Parathyroid adenoma (tissue), 2 donors: ENCODE results near the gene PRPSAP2.

Experiments
- H2AFZ ChIP-seq: fragments of 300-600 bp; sonication (generic); one replicate; pipeline ENCODE4 v1.7.0; 2017; ENCODE audit warnings: antibody characterized with exemption, mild to moderate bottlenecking
- H3K27ac ChIP-seq: fragments of 300-600 bp; sonication (generic); one replicate; pipeline ENCODE4 v1.7.0; 2017
- H3K27me3 ChIP-seq: fragments of 300-600 bp; sonication (generic); one replicate; pipeline ENCODE4 v1.7.0; 2017; ENCODE audit warnings: low read length; ENCODE audit not compliant: control insufficient read depth, insufficient read depth
- H3K36me3 ChIP-seq: fragments of 300-600 bp; sonication (generic); one replicate; pipeline ENCODE4 v1.7.0; 2017; ENCODE audit warnings: low read length; ENCODE audit not compliant: control insufficient read depth, insufficient read depth
- H3K4me1 ChIP-seq: fragments of 300-600 bp; sonication (generic); one replicate; pipeline ENCODE4 v1.7.0; 2017; ENCODE audit warnings: control low read depth
- H3K4me2 ChIP-seq: fragments of 300-600 bp; sonication (generic); one replicate; pipeline ENCODE4 v1.7.0; 2017; ENCODE audit warnings: low read length
- H3K4me3 ChIP-seq: fragments of 300-600 bp; sonication (generic); one replicate; pipeline ENCODE4 v1.7.0; 2017; ENCODE audit warnings: low read depth, low read length
- H3K79me2 ChIP-seq: fragments of 300-600 bp; sonication (generic); one replicate; pipeline ENCODE4 v1.7.0; 2017; ENCODE audit warnings: control low read depth
- H3K9ac ChIP-seq: fragments of 300-600 bp; sonication (generic); one replicate; pipeline ENCODE4 v1.7.0; 2017; ENCODE audit warnings: mild to moderate bottlenecking
- H3K9me3 ChIP-seq: fragments of 300-600 bp; sonication (generic); one replicate; pipeline ENCODE4 v1.7.0; 2017; ENCODE audit warnings: low read length; ENCODE audit not compliant: control insufficient read depth
- TF ChIP-seq, protein P1 (sequence below): fragments of 300-600 bp; sonication (generic); IDR thresholded peaks from one replicate; pipeline ENCODE4 v1.7.0; 2017; ENCODE audit warnings: antibody characterized with exemption, mild to moderate bottlenecking
- donor health status: primary hyperparathyroidism.

Gene PRPSAP2

DNA sequence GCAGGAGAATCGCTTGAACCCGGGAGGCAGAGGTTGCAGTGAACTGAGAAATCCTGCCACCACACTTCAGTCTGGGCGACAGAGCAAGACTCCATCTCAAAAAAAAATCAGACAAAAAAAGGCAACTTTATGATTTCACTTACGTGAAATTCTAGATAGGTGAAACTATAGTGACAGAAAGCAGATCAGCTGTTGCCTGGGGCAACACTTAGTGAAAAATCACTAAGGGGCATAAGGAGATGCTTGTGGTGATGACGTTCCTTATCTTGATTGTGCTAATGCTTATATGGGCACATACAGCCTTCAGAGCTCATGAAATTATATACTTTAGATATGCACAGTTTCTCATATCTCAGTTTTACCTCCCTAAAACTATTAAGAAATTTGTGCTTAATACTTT, 52.4 kb downstream of the PRPSAP2 start:
- Histone ChIP-seq H3K36me3 (no peaks in the 10 kb centered on the region), H3K79me2 (peaks cover 6% of the 10 kb centered on the region), H3K4me1 (no peaks in the 10 kb centered on the region), H3K27me3 (no peaks in the 10 kb centered on the region), H3K4me3 (no peak overlapping the region), H3K27ac (no peak overlapping the region), H3K4me2 (no peak overlapping the region), H2AFZ (no peak overlapping the region), H3K9me3 (no peaks in the 10 kb centered on the region), H3K9ac (no peak overlapping the region)
- TF ChIP-seq, protein P1, sequence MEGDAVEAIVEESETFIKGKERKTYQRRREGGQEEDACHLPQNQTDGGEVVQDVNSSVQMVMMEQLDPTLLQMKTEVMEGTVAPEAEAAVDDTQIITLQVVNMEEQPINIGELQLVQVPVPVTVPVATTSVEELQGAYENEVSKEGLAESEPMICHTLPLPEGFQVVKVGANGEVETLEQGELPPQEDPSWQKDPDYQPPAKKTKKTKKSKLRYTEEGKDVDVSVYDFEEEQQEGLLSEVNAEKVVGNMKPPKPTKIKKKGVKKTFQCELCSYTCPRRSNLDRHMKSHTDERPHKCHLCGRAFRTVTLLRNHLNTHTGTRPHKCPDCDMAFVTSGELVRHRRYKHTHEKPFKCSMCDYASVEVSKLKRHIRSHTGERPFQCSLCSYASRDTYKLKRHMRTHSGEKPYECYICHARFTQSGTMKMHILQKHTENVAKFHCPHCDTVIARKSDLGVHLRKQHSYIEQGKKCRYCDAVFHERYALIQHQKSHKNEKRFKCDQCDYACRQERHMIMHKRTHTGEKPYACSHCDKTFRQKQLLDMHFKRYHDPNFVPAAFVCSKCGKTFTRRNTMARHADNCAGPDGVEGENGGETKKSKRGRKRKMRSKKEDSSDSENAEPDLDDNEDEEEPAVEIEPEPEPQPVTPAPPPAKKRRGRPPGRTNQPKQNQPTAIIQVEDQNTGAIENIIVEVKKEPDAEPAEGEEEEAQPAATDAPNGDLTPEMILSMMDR = no peak

DNA sequence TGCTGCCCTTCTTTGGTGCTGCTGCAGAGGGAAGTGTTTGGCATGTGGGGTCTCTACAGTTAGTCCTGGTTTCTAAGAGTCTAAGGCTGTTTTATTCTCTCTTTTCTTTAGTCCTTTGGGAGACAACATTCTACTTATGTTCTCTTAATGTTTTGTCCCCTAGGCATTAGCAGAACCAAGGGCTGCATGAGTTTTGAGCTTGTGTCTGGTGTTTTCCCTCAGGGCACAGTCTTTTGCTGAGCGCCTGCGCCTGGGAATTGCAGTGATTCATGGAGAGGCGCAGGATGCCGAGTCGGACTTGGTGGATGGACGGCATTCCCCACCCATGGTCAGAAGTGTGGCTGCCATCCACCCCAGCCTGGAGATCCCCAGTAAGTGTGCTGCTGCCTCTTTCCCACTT, 53.0 kb downstream of the PRPSAP2 start:
- H3K36me3 ChIP-seq = no peaks in the 10 kb centered on the region
- H3K9me3 ChIP-seq = no peaks in the 10 kb centered on the region
- no peak overlapping the region for H3K4me2 ChIP-seq
- no peak overlapping the region for H2AFZ ChIP-seq
- no peak overlapping the region for H3K27ac ChIP-seq
- no peak overlapping the region for H3K4me3 ChIP-seq
- H3K4me1 ChIP-seq = no peaks in the 10 kb centered on the region
- TF ChIP-seq, protein P1 = no peak
- H3K27me3 ChIP-seq = no peaks in the 10 kb centered on the region
- peaks cover 6% of the 10 kb centered on the region for H3K79me2 ChIP-seq
- no peak overlapping the region for H3K9ac ChIP-seq

DNA sequence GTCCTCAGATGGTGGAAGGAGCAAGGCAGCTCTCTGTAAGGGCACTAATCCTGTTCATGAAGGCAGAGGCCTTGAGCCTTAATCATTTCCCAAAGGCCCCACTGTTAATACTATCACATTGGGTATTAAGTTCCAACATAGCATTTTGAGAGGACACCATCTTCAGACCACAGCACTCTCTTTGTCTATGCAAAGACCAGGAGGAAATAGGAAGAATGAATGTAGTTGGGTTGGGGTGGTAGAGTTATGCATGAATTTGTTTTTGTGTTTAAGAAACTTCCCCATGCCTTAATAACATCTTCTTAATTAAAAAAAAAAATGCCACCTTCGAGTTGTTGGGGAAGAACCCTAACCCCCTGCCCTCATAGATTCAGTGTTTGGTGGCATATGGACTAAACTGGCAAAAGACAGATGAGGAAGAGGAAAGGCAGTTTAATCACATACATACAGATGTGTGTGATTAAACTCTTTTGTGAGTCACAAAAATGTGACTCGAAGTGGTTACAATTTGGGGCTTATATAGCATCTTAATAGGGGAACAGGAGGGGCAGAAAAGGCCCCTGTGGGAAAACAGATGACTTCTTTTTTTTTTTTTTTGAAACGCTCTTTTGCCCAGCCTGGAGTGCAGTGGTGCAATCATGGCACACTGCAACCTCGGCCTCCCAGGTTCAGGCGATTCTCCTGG, 59.0 kb downstream of the PRPSAP2 start:
- Histone ChIP-seq H3K79me2 (peaks cover 11% of the 10 kb centered on the region), H3K9me3 (no peaks in the 10 kb centered on the region), H3K4me1 (no peaks in the 10 kb centered on the region), H2AFZ (no peak overlapping the region), H3K4me3 (no peak overlapping the region), H3K36me3 (no peaks in the 10 kb centered on the region), H3K27ac (no peak overlapping the region), H3K27me3 (no peaks in the 10 kb centered on the region), H3K9ac (no peak overlapping the region), H3K4me2 (no peak overlapping the region)
- TF ChIP-seq, protein P1 = no peak

DNA sequence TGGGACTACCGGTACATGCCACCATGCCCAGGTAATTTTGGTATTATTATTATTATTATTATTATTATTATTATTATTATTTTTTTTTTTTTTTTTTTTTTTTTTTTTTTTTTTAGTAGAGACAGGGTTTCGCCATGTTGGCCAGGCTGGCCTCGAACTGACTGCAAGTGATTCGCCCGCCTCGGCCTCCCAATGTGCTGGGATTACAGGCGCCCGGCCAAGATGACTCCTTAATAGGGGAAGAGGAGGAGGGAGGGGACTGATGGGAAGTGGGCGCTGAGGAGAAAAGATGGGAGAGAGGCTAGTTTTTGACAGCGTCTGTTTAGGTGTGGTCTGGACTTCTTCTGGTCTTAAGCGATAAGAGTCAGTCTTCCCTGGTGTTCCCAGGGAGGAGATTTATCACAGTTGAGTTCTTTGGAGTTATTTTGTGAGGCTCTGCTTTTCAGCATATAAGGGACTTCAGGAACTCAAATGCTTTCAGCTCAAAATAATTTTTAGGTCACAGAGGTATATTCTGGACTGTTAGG, 59.6 kb downstream of the PRPSAP2 start:
- no peak overlapping the region for H3K4me3 ChIP-seq
- no peak overlapping the region for H3K27ac ChIP-seq
- no peaks in the 10 kb centered on the region for H3K36me3 ChIP-seq
- H2AFZ ChIP-seq = no peak overlapping the region
- H3K27me3 ChIP-seq = no peaks in the 10 kb centered on the region
- H3K79me2 ChIP-seq = peaks cover 9% of the 10 kb centered on the region
- H3K9ac ChIP-seq = no peak overlapping the region
- H3K9me3 ChIP-seq = no peaks in the 10 kb centered on the region
- H3K4me1 ChIP-seq = no peaks in the 10 kb centered on the region
- TF ChIP-seq, protein P1 = no peak
- H3K4me2 ChIP-seq = no peak overlapping the region

DNA sequence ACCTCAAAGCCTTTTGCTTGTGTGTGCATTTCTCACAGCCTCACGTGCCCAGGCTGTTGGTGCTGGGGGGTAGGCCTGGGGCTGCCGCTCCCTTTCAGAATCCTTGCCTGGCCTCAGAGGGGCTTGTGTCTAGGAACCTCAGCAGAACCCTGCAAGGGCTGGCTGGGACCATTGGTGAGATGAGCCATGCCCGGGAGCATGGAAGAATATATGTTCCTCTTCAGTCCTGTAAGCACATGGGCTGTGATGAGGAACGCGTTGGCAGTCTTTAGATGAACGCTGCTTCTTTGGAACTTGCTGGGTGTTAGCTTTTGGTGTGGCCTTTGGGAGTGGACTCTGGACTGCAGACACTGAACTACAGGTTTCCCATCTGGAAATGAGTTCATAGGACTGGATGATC, 62.0 kb downstream of the PRPSAP2 start:
- Histone ChIP-seq H3K4me2 (no peak overlapping the region), H3K27me3 (no peaks in the 10 kb centered on the region), H3K9ac (no peak overlapping the region), H2AFZ (no peak overlapping the region), H3K4me3 (no peak overlapping the region), H3K4me1 (no peaks in the 10 kb centered on the region), H3K9me3 (no peaks in the 10 kb centered on the region), H3K79me2 (peaks cover 12% of the 10 kb centered on the region), H3K27ac (no peak overlapping the region), H3K36me3 (no peaks in the 10 kb centered on the region)
- TF ChIP-seq, protein P1 = no peak
